Kidney glomerular epithelial cell (primary cell): ENCODE results near the gene DYNC2H1.

Experiments used
- DNase-seq: peaks from one replicate; lab custom pipeline; 2025; lab: John Stamatoyannopoulos, UW

DYNC2H1 gene, protein sequence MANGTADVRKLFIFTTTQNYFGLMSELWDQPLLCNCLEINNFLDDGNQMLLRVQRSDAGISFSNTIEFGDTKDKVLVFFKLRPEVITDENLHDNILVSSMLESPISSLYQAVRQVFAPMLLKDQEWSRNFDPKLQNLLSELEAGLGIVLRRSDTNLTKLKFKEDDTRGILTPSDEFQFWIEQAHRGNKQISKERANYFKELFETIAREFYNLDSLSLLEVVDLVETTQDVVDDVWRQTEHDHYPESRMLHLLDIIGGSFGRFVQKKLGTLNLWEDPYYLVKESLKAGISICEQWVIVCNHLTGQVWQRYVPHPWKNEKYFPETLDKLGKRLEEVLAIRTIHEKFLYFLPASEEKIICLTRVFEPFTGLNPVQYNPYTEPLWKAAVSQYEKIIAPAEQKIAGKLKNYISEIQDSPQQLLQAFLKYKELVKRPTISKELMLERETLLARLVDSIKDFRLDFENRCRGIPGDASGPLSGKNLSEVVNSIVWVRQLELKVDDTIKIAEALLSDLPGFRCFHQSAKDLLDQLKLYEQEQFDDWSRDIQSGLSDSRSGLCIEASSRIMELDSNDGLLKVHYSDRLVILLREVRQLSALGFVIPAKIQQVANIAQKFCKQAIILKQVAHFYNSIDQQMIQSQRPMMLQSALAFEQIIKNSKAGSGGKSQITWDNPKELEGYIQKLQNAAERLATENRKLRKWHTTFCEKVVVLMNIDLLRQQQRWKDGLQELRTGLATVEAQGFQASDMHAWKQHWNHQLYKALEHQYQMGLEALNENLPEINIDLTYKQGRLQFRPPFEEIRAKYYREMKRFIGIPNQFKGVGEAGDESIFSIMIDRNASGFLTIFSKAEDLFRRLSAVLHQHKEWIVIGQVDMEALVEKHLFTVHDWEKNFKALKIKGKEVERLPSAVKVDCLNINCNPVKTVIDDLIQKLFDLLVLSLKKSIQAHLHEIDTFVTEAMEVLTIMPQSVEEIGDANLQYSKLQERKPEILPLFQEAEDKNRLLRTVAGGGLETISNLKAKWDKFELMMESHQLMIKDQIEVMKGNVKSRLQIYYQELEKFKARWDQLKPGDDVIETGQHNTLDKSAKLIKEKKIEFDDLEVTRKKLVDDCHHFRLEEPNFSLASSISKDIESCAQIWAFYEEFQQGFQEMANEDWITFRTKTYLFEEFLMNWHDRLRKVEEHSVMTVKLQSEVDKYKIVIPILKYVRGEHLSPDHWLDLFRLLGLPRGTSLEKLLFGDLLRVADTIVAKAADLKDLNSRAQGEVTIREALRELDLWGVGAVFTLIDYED (N-terminal part only)

GRCh38 chr11:103108933-103109817 is at the start of gene DYNC2H1:
TSS of gene DYNC2H1 (plus strand) at chr11:103109426. CDS start at chr11:103109575, 149 bp downstream.
- DNase-seq: peak; percentile 94

GRCh38 chr11:103061656-103062055 is 47.6 kb upstream of the DYNC2H1 start:
- no peak for DNase-seq

DNA sequence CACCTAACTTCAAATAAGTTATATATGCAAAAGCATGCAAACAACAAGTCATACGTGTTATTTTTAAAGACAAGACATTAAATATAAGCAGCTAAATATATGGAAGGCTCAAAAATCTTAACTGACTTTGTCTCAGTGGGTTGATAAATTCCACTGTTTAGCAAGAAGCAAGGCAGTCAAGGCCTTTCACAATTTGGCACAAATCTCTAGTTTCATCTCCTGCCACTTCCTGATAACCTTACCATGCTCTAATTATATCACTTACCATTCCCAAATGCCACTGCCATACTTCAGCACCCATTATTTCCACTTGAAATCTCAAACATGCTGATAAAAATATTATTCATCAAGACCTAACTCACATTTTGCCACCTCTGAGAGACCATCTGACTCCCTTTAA is 42.1 kb upstream of the DYNC2H1 start:
- DNase-seq: no peak

DNA sequence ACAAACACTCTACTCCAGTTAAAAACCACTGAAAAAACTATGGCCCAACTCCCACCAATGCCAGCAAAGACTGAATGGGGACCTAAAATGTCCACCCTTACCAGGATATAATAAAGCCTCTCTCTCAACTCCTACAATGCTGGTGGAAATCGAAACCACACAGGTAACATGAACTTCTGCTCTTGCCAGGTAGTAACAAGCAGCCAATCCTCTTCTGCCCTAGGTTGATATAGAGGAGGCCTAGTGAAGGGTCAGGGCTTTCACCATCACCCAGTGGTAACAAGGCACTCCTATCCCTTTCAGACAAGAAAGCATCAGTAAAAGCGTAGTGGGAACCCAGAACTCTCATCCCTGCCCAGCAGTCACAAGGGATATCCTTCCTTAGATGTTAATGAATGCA is 39.9 kb upstream of the DYNC2H1 start:
- DNase-seq: no peak

GRCh38 chr11:103070142-103070541 is 39.1 kb upstream of the DYNC2H1 start:
- no peak for DNase-seq

DNA sequence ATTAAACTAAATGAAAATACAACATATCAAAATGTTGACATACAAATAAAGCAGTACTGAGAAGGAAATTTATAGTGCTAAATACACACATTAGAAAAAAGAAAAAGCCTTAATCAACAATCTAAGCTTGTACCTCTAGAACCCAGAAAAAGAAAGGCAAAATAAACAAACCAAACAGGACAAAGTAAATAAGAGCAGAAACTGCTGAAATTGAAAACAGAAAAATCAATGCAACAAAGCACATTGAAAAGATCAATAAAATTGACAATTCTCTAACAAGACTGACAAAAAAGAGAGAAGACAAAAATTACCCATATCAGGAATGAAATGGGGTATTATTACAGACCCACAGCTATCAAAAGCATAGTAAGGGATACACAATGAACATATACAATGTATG is 38.2 kb upstream of the DYNC2H1 start:
- no peak for DNase-seq

GRCh38 chr11:103076361-103076760 is 32.9 kb upstream of the DYNC2H1 start:
- DNase-seq: no peak

DNA sequence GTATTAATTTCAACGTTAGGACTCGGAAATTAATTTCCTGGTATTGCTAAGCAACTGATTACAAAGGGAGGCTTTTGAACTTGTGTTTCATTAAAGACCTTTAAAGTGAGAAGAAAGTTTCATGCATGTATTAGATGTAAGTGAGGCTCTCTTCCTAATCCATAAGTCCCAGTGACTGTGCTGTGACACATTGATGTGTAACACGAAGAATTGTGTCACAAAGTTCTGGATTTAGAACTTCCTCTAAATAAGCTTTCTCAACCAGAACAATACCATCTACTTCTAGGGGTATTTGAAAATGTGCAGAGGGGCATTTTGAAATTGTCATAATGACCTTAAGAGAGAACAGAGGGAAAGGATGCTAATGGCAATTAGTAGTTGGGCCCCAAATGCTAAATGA is 31.7 kb upstream of the DYNC2H1 start:
- no peak for DNase-seq

GRCh38 chr11:103078710-103079109 is 30.5 kb upstream of the DYNC2H1 start:
- DNase-seq: no peak

DNA sequence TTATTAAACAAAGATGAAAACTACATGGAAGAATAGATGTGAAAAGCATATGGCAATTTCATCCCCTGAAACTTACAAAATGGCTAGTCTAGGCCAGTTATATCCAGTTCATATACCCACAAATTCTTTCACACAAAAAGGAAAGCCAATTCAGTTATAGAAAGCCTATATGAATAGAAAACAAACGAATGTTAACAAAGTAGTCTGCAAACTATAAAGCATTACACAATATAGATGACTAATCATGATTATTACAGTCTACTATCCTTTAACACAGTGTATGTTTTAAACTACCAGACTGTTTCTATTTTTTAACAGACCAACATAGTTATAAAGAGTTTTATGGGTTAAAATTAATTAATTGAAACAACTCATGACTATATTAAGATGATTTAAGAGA is 29.4 kb upstream of the DYNC2H1 start:
- no peak for DNase-seq

GRCh38 chr11:103085758-103086365 is 23.4 kb upstream of the DYNC2H1 start:
- no peak for DNase-seq

- DNase-seq: no peak
Measured at GRCh38 chr11:103086461-103086860, 22.8 kb upstream of the DYNC2H1 start.

DNA sequence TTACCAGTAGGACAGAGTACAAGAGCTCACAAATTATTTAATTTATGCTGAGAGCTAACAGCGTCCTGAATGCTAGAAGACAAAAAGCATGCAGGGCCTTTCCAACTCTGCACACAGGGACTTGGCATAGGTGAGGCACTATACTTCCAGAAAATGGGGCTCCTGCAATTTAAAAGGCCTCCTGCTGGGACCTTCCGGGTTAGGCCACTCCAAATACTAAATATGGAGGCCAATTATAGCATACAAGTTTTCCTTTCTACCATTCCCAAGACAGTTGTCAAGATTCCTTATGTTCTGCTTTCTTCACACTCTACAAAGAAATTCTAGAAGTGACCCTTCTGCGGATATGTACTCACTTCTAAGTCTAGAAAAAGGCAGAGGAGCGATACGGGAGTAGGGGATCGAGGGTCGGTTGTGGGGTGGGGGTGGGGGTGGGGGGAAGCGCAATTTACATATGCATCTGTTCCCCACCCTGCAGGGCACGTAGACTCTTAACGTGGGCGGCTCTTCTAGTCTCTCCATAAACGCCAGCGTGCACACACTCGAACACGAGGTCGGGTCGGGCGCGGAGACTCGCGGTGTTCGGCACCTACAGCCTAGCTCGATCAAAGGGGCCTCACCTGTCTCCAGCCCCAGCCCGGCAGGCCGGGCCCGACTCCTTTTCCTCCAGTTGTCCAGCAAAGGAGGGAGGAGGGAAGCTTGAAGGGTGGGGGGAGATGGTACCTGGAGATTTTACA is 18.0 kb upstream of the DYNC2H1 start:
- peak; percentile 17 for DNase-seq

GRCh38 chr11:103091801-103092524 is 17.3 kb upstream of the DYNC2H1 start, which contains the start of gene DCUN1D5:
TSS of gene DCUN1D5 (minus strand) at chr11:103092160. CDS start at chr11:103091872, 288 bp downstream.
- DNase-seq: peak; percentile 79

DNA sequence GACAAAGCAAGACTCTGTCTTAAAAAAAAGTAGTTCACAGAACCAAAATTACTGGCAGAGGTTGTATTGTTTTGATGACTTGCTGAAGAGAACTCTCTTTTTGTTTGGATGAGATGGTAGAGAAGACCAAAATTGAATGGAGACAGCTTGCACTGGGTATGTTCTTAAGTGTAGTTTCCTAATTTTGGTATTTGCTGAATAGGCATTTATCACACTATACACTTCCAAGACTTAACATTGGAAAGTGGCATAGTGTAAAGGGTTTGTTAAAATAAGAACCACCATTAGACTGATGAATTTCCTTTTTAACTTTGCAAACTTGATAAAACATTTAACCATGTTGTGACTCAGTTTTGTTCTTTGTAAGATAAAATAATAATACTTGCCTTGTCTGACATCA is 11.9 kb upstream of the DYNC2H1 start:
- DNase-seq: no peak

GRCh38 chr11:103109818-103110388 is 677 bp downstream of the DYNC2H1 start:
- DNase-seq: peak; percentile 74

- no peak for DNase-seq
Measured at GRCh38 chr11:103110391-103110790, 1.2 kb downstream of the DYNC2H1 start.

- no peak for DNase-seq
Measured at GRCh38 chr11:103111400-103111799, 2.2 kb downstream of the DYNC2H1 start.

DNA sequence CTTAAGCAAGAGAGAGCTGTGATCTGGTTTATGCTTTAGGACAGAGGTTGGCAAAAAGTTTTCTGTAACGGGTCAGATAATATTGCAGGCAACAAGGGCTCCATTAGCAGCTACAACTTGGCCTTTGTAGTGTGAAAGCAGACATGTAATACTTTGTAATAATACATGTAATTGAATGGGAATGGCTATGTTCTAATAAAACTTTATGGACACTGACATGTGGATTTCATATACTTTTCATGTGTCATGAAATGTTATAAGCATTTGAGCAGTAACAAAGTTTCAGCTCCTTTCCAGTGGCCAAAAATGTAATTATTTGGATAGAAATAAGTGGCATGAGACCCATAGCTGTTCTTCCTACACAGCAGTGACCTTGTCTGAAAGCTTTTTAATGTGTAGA is 3.1 kb downstream of the DYNC2H1 start:
- no peak for DNase-seq
